GM18502 (cell line): ENCODE measurements around the gene RHOG.
"Not testable (repeated sequence)": the region's sequence is repeated elsewhere in the genome, so short reads cannot be mapped to it uniquely, and the experiment has no call there.

Experiments
- ATAC-seq: cut with Tn5 transposase; IDR thresholded peaks from one replicate; pipeline ENCODE4 v1.9.1; 2021; ENCODE audit warnings: mild to moderate bottlenecking; ENCODE audit not compliant: unreplicated experiment, poor library complexity

RHOG gene

DNA sequence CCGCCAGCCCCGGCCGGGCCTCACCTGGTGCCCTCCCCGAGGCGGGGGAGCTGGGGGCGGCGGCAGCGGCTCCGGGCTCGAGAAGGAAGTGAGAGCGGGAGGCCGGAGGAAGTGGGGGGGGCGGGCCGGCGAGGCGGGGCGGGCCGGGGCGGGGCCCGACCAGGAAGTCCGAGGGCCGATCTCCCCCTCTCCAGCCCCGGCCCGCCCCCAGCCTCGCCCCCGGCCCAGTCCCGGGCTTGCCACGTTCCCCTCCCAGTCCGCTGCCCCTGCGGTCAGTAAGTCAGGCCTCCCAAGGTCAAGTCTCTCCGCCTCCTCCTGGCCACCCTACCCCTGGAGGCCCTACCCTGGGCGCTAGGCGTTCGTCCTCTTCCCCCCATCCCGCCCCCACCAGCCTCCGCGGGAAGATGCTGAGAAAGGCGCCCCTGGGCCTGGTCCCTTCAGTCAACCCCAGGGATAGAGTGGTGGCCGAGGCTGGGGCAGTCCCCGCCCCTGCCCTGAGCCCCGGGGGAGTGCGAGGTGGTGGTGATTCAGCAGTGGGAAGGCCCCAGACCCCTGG lies at the start of gene RHOG:
TSS of gene RHOG (minus strand) at position 90 of the 556 bp plus-strand sequence. CDS start 12,821 bp downstream, outside the sequence.
- peak; percentile 55 for ATAC-seq

DNA sequence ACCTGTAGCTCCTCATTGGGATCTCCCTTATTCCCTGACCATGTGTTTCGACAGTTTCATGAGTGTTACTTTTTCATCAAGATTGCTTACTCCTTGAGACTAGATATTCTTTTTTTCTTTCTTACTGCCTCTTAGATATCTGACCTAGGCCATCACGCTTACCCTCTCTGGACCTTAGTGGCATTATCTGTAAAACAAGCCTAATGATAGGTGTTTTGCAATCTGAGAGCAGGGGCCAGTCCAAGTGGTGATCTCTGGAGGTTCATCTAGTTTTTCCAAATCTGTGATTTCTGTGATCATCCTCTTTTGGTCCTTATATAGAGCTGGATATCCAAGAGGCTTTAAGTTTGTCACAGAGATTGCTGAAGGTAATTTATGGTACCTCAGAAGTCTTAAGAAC lies 49.3 kb upstream of the RHOG start:
- no peak for ATAC-seq

DNA sequence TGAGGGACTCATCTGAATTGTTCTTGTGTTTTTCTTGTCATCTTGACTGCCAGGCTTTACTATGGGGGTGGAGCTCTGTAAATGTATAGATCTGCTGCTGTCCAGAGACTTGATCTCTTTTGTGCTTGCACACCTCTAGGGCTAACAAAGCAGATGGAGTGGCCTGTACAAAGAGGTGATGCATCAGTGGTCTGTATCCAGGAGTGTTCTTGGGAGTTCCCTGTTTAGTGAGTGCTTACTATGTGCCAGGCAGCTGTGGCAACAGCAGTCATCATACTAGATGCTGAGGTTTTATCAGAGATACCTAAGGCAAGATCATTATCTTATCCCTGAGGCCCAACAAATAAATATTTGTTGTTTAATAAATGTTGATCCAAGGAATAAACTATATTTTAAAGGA lies 48.1 kb upstream of the RHOG start:
- ATAC-seq = no peak

DNA sequence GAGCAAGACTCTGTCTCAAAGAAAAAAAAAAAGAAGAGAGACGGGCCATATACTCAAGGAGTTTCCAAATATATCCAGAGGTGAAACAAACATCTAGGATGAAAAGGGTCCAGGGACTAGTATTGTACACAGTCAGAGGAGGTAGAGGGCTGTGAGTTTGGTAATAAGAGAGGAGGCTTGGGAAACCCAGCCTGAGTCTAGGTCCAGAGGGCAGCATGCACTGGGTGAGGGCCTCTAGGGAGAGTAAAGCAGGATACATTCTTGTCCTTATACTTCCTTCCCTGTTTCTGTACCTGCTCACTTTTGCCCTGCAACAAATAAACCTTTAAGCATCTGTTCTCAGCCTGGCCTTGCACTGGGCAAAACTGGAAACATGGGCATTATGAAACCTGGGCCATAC lies 46.2 kb upstream of the RHOG start:
- ATAC-seq = no peak

GRCh38 chr11:3885855-3886254 lies 45.1 kb upstream of the RHOG start:
- no peak for ATAC-seq

GRCh38 chr11:3882655-3883054 lies 41.9 kb upstream of the RHOG start:
- no peak for ATAC-seq

DNA sequence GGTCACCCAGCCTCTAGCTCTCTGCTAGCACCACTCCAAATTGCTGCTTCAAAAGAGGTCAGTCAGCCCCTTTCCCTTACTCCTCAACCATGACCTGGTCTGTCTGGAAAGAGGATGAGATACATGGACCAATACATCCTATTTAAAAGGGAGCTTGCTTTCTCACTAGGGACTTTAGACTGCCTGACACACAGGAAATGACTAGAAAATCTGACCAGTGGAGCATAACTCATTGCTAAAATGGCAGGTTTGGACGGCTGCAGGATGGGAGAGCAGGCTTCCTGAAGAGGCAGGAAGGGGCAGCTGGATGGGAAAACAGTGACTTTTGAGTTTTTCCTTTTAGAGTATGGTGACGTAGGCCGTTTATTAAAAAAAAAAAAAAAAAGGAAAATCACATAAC lies 40.0 kb upstream of the RHOG start:
- ATAC-seq = peak; percentile 42

GRCh38 chr11:3879967-3880542 lies 39.3 kb upstream of the RHOG start:
- peak; percentile 22 for ATAC-seq

- ATAC-seq = peak; percentile 48
These were observed 38.6 kb upstream of the RHOG start for GRCh38 chr11:3879216-3879966.

DNA sequence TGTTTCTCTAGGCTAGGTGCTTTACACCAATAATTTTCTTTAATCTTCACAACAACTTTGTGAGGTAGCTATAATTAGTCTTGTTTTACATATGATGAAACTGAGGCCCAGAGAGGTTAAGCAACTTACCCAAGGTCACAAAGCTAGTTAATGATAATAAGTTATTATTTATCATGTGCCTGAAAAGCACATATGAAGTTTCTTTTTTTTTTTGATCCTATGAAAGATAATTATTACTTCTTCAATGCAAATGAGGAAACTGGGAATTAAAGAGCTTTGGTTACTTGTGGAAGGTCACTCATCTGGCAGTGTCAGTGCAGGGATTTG lies 37.5 kb upstream of the RHOG start:
- ATAC-seq = no peak

DNA sequence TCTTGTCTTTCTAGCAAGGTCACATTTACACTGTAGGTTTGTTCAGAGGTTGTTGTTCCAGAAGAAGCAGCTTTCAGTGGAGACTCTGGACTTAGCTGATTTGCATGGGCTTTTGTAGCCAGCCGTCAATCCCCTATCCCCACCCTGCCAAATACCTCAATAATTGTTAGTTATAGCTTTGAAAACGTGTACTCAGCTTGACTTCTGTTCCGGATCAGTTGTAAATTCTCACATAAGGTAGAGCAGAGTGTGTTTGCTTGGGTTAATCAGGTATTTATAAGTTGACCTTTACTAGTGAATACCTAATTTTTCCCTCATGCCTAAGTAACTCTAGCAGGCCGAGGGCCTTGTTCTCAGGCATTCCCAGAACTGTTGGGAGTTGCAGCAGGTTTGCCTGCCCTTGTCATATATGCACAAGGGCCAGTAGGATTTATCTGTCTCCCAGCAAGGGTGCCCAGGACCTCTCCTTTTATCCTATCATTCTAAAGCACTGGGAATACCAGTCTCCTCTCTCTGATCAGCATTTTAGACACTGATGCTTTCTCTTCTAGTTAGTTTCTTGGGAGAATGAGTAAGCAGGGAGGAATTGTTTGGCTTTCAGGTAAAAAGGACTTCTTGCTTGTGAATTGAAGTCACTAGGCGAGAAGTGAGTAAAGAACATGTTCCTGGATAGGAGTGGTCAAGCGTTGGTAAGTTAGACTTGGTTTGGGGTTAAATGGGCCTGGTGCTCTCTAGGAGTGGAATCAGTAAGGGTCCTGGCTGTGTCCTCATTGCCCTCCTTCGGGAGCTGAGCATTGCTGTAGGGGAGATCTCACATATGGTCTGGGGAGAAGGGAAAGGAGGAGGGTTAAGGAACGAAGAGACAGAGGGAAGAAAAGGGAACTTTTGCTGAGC lies 36.9 kb upstream of the RHOG start:
- ATAC-seq = no peak

DNA sequence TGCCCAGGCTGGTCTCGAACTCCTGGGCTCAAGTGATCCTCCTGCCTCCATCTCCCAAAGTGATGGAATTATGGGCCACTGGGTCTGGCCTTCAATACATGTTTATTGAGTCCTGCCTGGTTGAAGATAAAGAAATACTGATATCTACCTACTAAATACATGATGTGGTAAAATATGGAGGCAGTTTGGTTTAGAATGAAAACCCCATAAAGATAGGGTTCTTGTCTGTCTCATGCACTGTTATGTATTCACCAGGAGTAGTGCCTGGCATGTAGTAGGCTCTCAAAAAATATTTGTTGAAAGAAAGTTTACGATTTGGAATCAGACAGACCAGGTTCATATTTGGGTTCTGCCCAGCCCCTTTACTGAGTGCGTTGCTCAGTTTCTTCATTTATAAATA lies 35.9 kb upstream of the RHOG start:
- ATAC-seq = no peak

DNA sequence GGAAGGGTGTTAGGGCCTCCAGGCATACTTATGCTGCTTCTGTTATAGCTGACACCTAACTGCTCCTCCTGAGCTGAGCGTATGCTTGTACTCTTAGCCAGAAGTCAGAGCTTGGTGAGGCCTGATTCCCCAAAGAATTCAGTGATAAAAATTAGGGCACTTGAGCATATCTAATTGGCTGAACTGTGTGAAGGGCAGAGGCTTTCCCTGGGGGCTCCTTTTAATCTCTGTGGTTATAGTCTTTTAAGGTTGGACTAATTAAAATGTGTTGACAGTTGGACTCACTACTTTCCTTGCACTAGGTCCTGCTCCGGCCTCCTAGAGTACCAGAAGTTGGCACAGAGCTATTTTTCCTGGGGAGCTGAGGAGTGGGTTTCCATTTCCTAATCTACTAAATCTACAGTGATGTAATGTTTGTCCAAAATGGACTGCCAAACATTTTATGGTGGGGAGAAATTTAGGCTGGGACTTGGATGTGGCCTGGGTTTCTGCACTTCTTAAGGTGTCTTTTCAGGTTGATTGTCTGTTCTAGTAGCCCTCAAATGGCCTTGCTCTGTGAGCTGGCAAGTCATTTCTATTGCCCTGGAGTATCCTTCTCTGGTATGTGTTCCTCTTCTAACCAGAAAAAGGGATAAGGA lies 33.1 kb upstream of the RHOG start:
- no peak for ATAC-seq

DNA sequence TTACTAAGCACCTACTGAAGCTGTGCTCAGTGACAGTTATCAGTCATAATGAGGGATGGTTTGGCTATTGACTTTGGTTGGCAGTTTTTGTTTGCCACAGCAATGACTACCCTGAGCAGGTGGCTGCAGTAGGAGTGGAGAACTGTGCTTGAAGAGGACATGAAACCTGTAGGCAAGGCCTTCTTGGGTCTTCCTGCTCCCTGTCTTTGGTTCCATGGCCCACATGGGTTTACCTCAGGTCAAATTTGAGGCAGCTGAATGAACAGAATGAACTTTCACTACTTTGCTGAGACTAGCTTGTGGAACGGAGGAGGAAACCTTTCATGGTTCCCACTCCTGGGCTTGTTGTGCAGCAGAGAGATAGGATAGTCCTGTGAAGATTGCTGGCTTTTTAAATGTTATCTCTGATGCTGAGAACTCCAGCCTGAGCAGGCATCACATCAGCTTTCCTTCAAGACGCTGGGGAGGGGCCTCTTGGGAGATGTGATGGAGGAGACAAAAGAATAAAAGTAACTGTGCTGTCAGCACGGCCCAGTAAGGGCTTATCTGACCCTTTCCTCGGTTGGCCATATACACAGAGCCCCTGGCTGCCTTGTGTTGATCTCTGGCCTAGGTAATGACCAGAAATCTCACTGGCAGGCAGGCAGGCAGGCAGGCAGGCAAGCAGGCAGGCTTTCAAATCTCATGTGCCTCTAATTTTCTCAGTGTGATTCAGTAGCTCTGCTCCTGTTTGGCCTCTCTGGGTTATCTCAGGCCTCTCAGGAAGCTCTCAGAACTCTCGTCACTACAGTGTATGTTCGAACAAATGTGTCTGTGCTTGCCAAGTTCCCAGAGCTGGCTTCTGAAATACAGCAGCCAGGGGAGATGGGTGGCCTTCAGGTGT lies 26.7 kb upstream of the RHOG start:
- ATAC-seq = peak; percentile 69

DNA sequence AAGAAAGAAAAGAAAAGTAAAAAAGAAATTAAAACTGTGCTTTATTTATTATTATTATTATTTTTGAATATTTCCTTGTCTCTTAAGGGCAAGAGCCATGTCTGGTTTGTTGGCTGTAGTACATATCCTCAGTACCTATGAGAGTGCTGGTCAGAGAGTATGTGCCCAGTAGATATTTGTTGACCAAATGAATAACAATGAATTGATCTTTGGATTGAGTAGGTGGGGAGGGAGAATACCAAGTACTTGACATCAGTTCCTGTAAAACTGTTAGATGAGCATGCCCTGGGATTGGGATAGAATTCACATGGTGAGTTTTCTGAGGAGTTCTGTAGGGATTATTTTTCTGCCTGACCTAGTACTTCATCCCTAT lies 26.1 kb upstream of the RHOG start:
- no peak for ATAC-seq

DNA sequence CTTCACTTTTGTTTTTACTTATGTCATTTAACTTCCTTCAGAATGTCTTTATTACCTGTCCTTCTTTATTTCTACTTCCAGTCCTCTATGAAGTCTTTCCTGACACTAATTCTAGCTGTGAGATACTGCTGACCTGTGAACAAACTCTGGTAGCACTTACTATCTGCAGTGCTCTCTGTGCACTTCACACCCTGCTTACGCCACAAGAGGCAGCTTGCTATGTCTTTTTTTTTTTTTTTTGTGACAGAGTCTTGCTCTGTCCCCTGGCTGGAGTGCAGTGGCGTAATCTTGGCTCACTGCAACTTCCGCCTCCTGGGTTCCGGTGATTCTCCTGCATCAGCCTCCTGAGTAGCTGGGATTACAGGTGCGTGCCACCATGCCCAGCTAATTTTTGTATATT lies 25.4 kb upstream of the RHOG start:
- ATAC-seq = peak; percentile 42

- ATAC-seq = no peak
These were observed 24.8 kb upstream of the RHOG start for GRCh38 chr11:3865388-3866193.

- ATAC-seq = no peak
These were observed 20.9 kb upstream of the RHOG start for GRCh38 chr11:3861683-3862082.

DNA sequence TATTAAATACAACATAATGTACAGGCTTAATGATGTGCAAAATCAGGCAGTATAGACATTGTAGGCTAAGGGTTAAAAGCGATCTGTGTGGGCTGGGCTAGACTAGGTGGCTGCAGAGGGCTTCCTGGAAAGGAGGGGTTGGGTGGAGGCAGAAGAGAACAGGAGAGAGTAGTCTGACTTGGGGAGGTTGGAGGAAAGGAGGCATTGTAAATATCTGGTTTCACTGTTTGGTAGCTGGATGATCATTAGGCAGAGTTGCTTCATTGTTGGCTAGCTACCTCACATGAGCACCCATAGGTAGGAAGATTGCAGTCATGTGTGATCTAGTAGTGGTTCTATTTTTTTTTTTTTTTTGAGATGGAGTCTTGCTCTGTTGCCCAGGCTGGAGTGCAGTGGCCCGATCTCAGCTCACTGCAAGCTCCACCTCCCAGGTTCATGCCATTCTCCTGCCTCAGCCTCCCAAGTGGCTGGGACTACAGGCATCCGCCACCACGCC lies 20.2 kb upstream of the RHOG start:
- not testable (repeated sequence) for ATAC-seq
